ENCODE results near the gene DCC. TPM values are rescaled to one million over a fixed set of nuclear protein-coding genes. Genes with fewer than 3 reads are reported as not detected.

Gene DCC
- total and polyA plus RNA-seq, 2 experiments from 2014 or later: 0.53 to 0.73 TPM

DNA sequence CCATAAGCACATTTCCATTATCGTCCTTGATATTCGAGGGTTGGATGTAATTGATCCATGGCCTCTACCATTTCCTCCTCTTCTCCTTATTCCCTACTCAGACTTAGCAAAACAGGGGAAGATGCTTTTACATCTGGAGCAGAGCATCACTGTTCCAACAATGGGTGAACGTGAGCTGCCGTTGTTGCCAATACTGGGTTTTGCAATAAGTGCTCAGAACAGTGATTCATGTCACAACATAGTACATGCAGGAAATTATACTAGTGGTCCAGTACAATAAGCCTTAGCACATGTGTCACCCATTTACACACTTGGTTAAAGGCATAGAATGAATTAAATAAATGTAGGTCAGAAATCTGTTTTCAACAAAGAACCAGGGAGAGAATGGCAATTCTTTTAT, 112.4 kb downstream of the DCC start (continued):
- TF ChIP-seq ZNF331 (CRISPR knock-in tag; IDR thresholded peaks at IDR 0.05; ENCODE audit: low read depth) (no peak), REST (IDR thresholded peaks at IDR 0.05; ENCODE audit: unreplicated experiment) (no peak), STAT1 (IDR thresholded peaks at IDR 0.05; ENCODE audit: unreplicated experiment) (no peak)

GRCh38 chr18:52459890-52460289, 119.9 kb downstream of the DCC start:
- Mint-ChIP-seq H3K4me1 (no peaks in the 10 kb centered on the region), H3K9me3 (no peaks in the 10 kb centered on the region)

GRCh38 chr18:52462853-52463252, 122.9 kb downstream of the DCC start:
- Mint-ChIP-seq H3K4me3 (no peak overlapping the region), H3K4me1 (no peaks in the 10 kb centered on the region), H3K27me3 (ENCODE audit: insufficient read depth, low read depth, poor library complexity) (peaks cover 3% of the 10 kb centered on the region), H3K9me3 (no peaks in the 10 kb centered on the region), H3K27ac (no peak overlapping the region), H3K36me3 (ENCODE audit: low read depth) (no peaks in the 10 kb centered on the region)
- H3K4me3 ChIP-seq: no peak overlapping the region
- no peaks in the 10 kb centered on the region for H3K9me2 ChIP-seq (ENCODE audit: insufficient read depth)
- H3K36me3 ChIP-seq (ENCODE audit: insufficient read depth): no peaks in the 10 kb centered on the region
- no peaks in the 10 kb centered on the region for H3F3A ChIP-seq (replicated peaks; ENCODE audit: low read depth)
- no peaks in the 10 kb centered on the region for H3K79me2 ChIP-seq (replicated peaks; ENCODE audit: insufficient read depth)
- H3K4me1 ChIP-seq (ENCODE audit: insufficient read depth): no peaks in the 10 kb centered on the region
- no peaks in the 10 kb centered on the region for H3K27me3 ChIP-seq (ENCODE audit: insufficient read depth)
- ATAC-seq (no peak), DNase-seq (ENCODE audit: low spot score) (no peak)
- H4K20me1 ChIP-seq (replicated peaks; ENCODE audit: insufficient read depth): no peaks in the 10 kb centered on the region
- no peak overlapping the region for H2AFZ ChIP-seq
- TF ChIP-seq ZNF331 (CRISPR knock-in tag; IDR thresholded peaks at IDR 0.05; ENCODE audit: low read depth) (no peak), STAT1 (IDR thresholded peaks at IDR 0.05; ENCODE audit: unreplicated experiment) (no peak), NANOG (IDR thresholded peaks at IDR 0.05; ENCODE audit: borderline replicate concordance) (no peak), ZNF114 (CRISPR knock-in tag; IDR thresholded peaks at IDR 0.05) (no peak), JUNB (IDR thresholded peaks at IDR 0.05; ENCODE audit: unreplicated experiment) (no peak), POLR2AphosphoS5 (IDR thresholded peaks at IDR 0.05; ENCODE audit: low read depth) (no peak)
- no peak overlapping the region for H3K27ac ChIP-seq (ENCODE audit: low read depth)
- no peak overlapping the region for H3K4me2 ChIP-seq

More at GRCh38 chr18:52459890-52460289, 119.9 kb downstream of the DCC start:
- no peak for DNase-seq (ENCODE audit: low spot score)
- no peak overlapping the region for H3K27ac Mint-ChIP-seq
- no peaks in the 10 kb centered on the region for H3K36me3 ChIP-seq (ENCODE audit: insufficient read depth)
- H3K27me3 Mint-ChIP-seq (ENCODE audit: insufficient read depth, low read depth, poor library complexity): peaks cover 3% of the 10 kb centered on the region
- H3K79me2 ChIP-seq (replicated peaks; ENCODE audit: insufficient read depth): no peaks in the 10 kb centered on the region
- H2AFZ ChIP-seq: no peak overlapping the region
- H3K9me2 ChIP-seq (ENCODE audit: insufficient read depth): no peaks in the 10 kb centered on the region
- H3K4me3 Mint-ChIP-seq: no peak overlapping the region
- no peak for TF ChIP-seq NANOG (IDR thresholded peaks at IDR 0.05; ENCODE audit: borderline replicate concordance)
- no peak overlapping the region for H3K27ac ChIP-seq (ENCODE audit: low read depth)
- no peaks in the 10 kb centered on the region for H3K4me1 ChIP-seq (ENCODE audit: insufficient read depth)
- H3K4me2 ChIP-seq: no peak overlapping the region
- H4K20me1 ChIP-seq (replicated peaks; ENCODE audit: insufficient read depth): no peaks in the 10 kb centered on the region
- ATAC-seq: no peak
- H3K4me3 ChIP-seq: no peak overlapping the region
- H3K27me3 ChIP-seq (ENCODE audit: insufficient read depth): no peaks in the 10 kb centered on the region
- H3F3A ChIP-seq (replicated peaks; ENCODE audit: low read depth): no peaks in the 10 kb centered on the region
- no peaks in the 10 kb centered on the region for H3K36me3 Mint-ChIP-seq (ENCODE audit: low read depth)

Measured in GM23338 (cell line).